Measurements from ENCODE around the gene NFX1.

DNA sequence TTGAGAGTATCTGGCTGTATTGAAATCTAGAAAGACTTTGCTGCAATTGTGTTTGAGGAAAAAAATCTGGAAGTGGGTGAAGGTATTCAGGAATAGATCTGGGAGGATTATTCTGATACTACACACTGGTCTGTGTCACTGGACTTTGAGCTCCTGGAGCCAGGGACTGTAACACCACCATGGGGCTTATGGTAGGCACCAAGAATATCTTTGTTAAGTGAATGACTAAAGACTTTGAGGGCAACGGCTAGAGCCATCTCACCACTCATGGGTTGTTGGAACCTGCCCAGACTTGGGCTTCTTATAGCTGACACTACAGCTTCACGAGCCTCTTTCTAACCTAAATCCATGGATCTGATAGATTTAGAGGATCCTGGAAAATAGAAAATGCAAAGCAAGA, 10.2 kb downstream of the NFX1 start:
- TF ChIP-seq POLR2AphosphoS5 (IDR thresholded peaks at IDR 0.05; ENCODE audit: low read depth, low read length), result no peak
- no peak for TF ChIP-seq TAF1 (IDR thresholded peaks at IDR 0.05; ENCODE audit: borderline replicate concordance, low read depth, low read length)
